Hepatocyte (in vitro differentiated cells): ENCODE results near the gene ZNF493.

Experiments used
- EZH2 ChIP-seq: fragments of 200-600 bp; sonication (generic); IDR thresholded peaks from 2 replicates; pipeline ENCODE4 v1.6.1; 2016; ENCODE audit warnings: antibody characterized with exemption, mild to moderate bottlenecking, borderline replicate concordance
- EZH2phosphoT487 ChIP-seq: fragments of 200-600 bp; sonication (generic); IDR thresholded peaks from one replicate; pipeline ENCODE4 v1.6.1; 2018; ENCODE audit warnings: antibody characterized with exemption, mild to moderate bottlenecking, low read depth, moderate library complexity; ENCODE audit not compliant: unreplicated experiment, severe bottlenecking

GRCh38 chr19:21410166-21410565 lies 13.2 kb downstream of the ZNF493 start:
- TF ChIP-seq EZH2 (no peak), EZH2phosphoT487 (no peak)
